Cerebellar nuclear complex (tissue), 1 donor: ENCODE data around the gene ACSL6.

ENCODE experiments used
- DNase-seq, 2 experiments: peaks; one replicate each; lab custom pipeline; 2025; lab: John Stamatoyannopoulos, UW

ACSL6 gene

DNA sequence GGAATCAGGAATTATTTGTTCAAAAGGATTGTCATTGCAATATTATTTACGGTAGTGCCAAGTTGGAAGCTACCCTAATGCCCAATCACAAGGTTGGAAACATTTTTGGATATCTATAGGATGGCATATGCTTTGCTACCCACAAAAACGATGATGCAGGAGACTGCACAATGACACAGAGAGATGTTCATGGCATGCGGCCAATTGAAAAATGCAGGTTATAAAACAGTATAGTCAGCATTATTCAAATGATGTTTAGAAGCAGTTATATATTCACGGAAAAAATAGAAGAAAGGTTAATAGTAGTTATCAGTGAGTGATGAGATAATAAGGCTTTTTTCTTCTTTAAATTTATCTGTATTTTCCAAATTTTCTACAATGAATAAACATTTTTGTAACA is 5.9 kb upstream of the ACSL6 start:
- DNase-seq, result no peak

DNA sequence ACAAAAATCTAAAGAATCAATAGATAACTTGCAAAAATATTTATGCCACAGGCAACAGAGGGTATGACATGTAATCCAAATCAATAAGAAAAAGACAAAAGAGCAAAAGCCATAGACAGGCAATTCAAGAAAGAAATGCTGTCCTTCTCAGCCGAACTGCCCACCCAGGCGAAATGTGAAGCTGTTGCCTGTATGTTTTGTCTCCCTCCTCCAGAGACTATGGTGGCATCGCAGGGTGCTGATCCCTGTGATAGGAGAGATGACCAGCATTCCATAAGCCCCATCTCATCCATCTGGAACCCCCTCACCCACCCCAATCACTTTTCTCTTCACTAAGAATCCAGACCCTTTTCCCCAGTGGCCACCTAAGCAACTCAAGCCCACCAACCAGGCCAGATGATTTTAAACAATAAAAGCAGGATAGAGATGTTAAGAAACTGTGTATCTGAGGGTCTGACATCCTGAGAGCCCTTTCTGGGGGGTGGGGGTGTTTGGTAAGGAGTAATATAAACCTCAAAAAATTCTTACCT is 5.3 kb upstream of the ACSL6 start:
- DNase-seq, result no peak

DNA sequence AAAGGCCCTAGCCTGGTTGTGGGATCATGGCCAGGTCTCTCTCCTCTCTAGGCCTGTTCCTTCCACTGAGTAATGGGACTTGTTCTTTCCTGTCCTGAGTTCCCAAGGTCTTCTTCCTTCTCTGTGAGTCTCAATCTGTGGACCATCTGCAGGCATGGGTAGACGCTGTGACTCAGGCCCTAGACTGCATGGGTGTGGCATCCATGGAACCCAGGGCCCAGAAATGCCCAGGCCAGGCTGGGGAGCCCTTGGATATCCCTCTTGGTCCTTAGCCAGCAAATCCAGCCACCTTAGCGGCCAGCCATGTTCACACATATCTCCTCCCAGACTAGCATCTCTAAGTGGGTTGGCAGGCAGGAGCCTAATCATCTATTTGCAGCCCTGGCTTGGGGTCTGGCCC is 2.3 kb upstream of the ACSL6 start:
- DNase-seq, result no peak

DNA sequence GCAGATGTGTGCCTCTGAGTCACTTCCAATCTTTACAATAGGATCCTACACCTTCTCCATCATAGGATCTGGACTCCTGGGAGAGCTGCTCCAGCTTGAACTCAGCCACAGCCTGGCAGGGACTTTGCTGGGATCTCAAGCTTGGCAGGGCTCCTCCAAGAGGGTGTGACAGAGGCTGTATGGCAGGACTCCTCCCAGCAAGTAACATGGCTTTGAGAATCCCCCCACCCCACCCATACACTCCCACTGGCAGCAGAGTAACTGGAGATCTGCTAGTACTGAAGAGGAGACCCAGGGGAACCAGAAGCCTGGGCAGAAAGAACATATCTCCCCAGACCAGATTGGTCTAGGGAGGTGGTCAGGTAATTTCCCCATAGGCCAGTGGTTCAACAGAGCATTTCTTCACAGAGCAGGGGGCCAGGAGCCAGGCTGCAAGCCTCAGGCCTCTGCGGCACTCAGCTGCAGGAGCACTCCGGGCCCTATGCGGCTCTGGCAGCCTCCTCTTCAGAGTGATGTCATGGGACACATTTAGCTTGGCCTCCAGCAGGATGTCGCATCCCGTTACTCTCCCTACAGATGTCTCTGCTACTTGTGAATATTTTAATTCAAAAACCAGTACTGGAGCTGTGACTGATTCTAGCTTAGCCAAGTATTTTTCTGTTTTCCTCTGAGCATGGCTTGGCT is 1.7 kb upstream of the ACSL6 start:
- no peak for DNase-seq

DNA sequence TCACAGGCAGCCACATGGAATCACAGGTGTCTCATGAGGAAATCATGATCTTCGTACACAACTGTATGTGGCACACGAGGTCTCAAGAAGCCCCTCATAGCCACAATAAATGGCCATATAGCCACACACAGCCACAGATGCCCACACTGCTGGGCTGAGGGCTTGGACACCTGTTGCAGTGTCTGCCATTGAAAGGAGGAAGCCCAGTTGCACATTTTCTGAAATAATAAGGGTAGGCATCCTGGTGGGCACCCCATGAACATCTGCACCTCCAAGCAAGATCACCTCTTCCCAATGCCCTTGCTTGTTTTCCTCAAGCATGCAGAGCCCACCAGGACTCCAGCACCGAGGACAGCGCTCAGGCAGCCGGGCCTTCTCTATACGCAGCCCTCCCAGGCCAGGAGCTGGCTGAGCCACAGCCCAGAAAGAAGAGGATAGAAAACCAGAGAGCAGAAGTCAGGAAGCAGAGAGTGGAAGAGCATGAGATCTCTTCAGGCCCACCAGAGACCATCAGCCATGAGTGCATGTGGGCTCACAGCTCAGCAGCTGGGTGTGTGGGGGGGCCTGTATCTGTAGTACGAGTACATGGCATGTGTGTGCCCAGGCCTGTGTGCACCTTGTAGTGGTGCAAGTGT is 1.0 kb upstream of the ACSL6 start:
- no peak for DNase-seq

DNA sequence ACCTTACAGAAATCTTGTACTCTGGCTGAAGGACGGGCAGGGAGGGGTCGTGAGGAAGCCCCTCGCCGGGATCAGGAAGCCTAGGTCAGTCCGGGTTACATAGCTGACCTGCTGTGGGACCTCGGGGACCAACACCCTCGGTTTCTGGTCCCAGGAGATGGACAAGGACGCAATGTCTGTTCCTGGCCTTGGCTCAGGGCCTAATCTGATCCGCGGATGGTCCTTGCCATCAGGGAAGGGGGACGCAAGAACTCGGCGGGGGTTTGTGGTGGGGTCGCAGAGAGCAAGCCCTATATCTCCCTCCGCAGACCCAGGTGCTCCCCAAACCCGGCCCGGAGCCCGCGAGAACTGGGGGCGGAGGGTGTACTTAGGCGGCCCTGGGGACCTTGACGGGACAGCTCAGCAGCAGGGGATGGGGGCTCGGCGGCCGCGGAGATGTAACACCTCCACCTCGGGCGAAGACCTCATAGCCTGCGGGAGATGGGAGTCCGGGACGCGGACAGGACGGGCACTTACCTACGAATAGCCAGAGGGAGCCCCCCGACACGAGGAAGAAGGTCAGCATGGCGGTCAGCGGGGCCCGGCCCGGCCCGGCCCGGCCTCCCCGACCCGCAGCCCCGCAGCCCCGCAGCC is 353 bp downstream of the ACSL6 start:
- no peak for DNase-seq

DNA sequence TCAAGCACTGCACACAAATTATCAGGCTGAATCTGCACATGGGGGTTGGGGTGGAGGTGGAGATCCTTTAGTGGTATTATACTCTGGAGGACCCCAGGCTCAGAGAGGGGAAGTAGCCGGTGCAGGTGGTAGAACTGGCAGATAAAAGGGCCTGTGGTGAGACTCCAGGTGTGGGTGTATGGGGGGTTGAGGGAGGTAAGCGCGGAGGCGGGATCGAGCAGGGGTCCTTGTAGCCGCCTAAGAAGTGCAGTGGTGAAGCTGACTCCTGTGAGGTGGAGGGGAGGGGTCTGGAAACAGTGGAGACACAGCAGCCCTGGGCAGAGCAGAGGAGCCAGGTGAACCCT is 841 bp downstream of the ACSL6 start:
- DNase-seq, result no peak

DNA sequence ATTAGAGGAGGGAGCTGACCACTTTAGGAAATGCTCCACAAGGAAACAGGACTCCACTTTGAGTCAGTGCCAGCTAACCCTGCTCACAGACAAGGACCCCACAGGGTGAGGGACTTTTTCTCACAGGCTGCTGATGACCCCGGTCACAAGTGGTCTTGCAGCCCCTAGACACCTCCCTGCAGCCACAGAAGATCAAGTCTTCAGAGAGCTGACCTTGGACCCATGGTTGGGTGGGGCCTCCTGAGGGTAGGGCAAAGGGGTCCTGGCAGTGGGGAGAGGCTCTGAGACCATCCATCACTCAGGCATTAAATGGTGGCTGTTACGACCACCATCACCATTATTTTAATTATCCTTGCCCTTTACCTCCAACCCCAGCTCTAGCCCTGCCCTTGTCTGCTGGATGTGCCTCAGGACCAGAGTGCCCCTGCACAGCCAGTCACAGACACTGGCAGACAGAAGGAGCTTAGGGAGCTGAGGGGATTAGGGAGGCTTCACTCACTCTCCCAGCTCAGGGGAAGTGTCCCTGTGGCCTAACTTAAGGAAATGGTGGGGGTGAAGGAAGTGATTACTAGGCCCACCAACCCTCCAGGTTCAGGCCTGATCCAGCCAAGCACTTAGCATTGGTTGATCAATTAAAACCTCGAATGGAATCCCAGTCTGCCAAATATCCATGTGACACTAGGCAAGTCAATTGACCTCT is 1.6 kb downstream of the ACSL6 start:
- DNase-seq, result no peak

DNA sequence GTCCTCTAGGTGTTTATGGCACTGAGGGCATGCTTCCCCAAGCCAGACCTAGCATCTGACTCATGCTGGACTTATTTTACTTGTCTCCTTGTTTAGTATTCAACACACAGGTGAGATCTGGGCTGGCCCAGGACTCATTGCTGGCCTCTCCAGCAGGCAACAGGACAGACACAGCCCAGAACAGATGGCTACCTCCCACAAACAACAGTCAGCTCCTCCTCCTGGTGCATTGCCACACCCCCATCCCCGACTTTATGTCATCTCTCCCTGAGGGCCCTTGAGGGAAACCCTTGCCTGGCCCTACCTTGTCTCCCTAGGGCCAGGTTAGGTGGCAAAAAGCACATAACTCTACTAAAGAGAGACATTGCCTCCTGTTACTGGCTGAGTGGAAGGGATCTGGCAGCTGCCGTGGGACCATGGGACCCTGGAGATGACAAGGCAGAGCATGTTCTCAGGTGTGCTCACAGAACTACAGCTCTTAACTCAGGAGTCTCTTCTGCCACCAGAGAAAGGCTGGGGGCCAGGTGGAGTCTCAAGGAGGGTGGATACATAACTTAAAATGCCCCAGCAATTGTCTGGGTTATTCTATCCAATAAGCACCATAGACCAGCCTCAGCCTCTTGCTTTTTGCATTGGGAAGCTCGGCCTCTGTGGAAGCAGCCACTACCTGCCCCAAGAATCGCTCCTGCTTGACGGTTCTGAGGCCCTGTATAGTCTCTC is 2.3 kb downstream of the ACSL6 start:
- peak; percentile 34 to 66 for DNase-seq

DNA sequence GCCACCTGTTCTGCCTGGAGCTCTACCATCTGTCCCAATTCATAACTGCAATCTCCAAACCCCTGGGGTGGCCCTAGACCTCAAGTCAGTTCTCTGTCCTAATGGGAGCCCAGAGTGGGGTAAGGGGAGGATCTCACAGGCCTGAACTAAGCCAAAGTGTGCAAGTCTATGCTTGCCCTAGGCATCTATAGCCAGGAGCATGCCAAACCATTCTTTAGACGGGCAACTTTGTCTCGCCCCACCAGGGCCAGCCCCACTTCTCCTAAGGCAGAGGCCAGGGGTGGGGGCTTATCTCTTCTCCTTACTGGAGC is 3.3 kb downstream of the ACSL6 start:
- DNase-seq, result no peak

DNA sequence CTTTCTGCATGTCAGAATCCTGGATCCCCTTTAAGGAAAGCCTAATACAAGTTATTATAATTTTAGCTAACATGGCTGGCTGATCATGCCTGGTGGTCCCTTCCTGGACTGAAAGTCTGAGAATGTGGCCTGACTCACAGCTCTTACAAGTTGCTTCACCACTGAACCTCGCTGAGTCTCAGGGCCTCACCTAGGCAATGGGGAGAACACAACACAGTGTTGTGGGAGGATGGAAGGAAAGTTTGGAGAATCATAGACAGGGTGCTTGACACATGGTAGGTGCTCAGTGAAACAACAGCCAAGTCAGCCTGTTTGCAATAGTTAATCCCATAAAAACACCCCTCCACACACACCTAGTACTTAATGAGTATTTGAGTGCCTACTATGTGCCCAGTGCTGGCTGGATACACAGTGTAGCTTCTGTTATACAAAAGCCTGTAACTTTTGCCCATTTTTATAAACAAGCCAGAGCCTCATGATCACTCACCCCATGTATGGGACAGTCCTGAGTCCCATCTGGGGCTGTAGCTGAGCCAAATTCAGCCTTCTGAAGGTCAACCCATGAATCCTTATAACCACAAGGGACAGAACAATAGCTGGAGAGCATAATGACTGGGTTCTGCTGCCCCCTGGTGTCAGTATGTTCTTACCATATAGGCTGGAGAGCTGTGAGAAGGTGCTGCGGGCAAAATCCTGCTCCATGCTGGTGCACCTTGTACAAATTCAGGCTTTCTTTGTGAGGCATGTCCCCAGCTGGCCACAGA is 3.9 kb downstream of the ACSL6 start:
- DNase-seq, result no peak

DNA sequence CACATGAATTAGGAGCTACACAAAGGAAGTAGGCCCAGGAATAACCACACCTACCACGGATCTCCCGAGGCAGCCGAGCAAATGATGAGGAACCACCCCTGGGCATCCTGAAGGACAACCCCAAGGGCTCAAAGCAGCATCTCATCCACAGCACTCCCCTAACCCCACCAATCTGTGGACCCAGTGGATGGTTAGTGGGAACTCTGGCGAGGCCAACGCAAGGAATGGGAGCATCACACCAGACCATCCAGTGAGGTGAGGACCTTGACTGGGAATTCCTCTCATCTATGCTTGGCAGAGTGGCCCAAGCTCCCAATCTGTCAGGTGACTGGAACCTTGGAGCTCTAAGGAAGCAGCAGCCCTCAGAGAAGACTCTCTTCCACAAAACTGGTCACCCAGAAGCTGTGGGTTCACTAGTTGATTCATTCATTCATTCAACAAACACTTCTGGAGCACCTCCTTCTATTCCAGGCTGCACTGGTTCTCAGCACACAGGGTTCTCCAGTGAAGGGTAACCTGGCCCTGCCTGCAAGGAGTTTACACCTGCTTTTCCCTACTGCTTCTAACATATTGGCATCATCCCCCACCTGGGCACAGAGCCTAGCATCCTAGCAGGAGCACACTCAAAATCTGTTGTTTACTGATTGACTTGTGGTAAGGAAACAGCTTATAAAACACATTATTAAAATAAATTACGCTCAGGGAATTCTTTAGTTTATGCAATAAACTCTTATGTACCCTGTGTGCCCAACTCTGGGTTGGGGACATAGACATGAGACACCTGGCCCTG is 4.9 kb downstream of the ACSL6 start:
- no peak for DNase-seq

DNA sequence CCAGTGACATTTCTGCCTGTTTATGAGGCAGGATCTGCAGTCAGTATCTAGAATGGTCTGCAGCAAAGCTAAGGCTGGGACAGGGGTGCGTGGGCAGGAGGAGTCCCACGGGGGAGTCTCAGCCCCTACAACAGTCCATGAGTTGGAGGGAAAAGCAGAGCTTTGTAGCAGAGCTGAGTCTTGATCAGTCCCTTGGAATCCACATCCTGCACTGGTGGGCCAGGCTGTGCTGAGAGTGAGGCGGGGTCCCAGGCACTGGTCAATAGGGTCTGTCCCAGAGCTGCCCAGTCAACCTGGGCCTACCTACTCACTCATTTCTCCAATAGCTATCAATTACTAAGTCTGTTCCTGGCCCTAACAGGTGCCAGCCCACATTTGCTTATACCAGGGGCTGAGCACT is 5.9 kb downstream of the ACSL6 start:
- no peak for DNase-seq

DNA sequence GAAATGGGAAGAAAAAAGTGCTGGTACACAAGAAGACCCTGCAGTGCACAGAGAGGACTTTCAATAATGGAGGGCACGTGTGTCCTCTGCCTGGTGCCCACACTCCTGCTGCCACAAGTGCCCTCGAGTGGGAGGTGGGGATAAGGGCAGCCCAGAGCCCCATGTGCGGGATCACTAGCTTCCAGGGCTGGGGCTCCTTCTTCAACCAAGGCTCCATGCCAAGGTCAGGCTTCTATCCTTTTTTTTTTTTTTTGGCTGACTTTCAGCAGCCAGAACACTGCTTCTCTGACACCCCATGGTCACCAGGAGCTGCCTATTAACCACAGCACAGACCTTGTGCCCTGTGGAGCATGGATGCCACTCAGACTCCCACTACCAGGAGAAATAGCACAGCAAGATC is 7.5 kb downstream of the ACSL6 start:
- no peak for DNase-seq

DNA sequence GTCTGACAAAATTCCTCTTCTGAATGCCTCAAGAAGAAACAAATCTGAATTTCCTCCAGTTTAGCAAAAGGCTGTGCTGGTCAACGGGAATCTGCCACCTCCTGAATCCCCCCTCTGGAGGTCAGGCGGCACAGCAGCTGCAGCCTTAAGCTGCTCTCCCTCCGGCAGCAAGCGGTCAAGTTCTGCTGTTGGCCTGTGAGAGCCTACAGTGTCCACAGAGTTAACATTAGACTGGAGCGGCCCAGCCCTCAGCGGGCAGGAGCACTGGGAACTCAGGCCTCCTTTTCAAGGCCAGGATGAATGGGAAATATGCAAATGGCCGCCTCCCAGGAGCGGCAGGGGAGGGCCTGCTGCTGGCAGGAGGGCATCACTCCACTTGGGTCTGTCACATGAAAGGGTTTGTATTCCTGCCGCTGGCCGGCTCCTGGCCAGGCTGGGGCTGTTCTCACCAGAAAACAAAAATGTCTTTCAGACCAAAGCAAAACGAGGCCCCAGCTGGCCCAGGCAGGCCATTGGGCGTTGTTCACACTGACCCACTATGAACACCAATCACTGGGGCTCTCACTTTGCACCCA is 8.2 kb downstream of the ACSL6 start:
- DNase-seq, result no peak

DNA sequence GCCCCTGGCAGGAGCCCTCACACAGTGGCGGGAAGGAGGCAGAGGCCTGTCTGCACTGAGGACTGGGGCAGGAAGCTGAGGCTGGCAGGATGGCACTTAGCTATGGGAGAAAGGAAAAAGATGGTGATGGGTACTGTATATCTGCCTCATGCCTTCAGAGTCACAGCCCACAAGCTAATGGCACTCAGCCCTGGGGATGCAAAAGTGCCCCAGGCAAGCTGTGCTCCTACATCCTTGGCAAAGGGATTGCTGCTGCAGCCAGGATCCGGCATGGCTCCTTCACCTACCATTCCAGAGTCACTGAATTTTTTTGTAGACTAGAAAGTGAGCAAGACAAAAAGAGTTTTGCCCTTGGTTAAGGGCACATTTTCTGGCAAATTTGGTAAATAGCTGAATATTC is 8.7 kb downstream of the ACSL6 start:
- DNase-seq, result no peak

DNA sequence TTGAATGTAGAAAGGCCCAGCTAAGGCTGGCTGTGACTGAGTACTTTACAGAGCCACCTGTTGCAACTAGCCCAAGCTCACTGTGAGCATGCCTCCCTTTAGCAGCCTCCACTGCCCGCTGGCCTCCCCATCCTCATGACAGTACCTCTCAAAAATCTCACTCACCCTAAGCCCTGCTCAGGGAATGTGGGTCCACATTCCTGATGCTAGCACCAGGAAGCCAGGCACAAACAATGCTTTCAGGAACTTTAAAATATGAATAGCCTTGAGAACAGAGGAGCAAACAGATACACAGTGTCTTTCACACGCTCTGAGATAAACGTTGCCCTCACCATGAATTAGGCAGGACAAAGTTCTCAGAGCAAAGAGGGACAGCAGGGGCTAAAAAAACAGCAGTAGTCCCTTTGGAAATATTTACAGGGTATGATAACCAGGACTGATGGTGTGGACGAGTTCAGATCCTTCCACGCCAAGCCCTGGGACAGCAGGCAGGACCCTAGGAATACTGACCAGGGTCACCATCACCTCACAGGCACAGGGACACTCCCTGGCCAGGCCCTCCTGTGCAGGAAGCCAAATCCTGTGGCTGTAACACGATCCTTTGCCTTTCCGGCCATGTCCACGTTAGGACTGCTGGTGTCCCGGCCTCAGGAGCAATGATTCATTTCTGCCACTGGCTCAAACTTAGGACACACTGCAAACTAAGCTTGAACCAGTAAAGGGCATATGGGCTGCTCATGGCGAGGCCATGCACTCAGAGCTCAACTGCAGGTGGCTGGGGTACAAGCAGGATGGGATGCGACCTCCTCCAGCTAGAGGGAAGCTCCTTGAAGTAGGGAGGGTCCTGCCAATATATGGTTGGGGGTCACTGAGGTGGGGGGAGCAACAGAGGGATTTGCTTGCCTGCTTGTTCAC is 9.6 kb downstream of the ACSL6 start:
- no peak for DNase-seq

DNA sequence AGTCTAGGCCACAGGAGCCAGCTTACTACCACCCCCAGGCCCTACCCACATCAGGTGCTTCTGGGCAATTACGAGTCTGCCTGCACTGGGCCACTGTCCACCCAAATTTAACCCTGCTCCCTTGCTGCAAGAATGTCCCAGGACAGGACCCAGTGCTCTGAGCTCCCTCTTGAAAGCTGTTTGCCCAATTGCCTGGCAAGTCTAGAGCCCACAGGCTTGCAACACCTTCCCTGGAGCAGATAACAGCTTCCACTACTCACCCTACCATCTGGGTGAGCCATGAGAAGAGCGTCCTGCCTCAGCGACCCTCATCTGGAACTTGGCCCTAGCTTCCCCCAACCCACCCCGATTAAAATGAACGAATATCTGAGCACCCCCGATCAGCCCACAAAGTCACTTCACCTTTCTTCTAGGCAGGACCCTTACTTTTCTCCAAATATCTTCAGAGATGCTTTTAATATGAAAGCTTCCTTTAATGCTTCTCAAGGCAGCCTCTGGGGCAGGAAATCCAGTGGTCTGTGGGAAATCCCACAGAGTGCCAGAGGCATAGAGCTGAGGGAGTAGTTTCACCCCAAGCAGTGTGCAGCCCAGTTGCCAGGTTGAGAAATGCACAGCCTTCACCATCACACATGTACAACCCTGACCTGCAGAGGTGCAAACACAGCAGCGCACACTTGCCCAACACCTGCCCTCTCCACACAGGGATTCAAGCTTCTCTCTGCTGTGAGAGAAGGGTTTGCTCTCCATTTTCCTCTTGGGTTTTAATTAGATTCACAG is 10.6 kb downstream of the ACSL6 start:
- DNase-seq, result no peak

DNA sequence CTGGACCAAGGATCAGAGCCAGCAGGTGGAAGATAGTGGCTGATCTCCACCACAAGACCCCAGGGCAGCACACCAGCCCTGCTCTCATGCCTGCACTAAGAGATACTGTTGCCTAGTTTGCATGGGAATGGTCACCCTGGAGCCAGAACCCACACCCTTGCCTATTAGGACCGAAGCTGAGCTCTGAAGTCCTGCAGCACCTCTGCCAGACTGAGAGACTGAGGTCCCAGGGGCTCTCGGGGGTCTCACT is 11.3 kb downstream of the ACSL6 start:
- no peak for DNase-seq
